Measurements from ENCODE around the gene NT5DC4.

GRCh38 chr2:112714836-112715631 is 5.8 kb upstream of the NT5DC4 start:
- TF ChIP-seq CTCF (conservative IDR thresholded peaks at IDR 0.05; ENCODE audit: low read length) (no peak), EZH2phosphoT487 (IDR thresholded peaks at IDR 0.05; ENCODE audit: borderline replicate concordance, low read depth, low read length) (no peak)

Measured in OCI-LY7 (cell line).